GM21390 (cell line): ENCODE results near the gene CHIA.

Experiments
- ATAC-seq: cut with Tn5 transposase; IDR thresholded peaks from one replicate; pipeline ENCODE4 v1.9.1; 2021; ENCODE audit not compliant: unreplicated experiment

The CHIA gene

DNA sequence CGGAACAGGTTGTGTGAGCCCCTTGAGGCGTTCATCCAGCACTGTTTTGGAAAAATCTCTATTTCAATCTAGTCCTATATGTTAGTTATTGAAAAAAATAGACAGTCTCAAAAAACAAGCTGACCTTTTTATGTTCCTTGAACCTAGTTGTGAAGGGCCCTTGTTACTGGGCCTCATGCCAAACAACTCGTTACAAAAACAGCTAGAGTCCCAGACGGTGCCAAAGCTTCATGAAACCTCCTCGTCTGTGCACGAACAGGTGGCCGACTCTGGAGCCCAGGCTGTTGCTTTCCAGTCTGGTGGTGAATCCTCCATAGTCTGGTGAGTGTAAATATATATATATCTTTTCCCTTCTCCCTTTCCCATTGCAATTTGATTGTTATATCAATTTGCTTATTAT, at the start of gene CHIA:
Gene CHIA (plus strand): TSS at position 222 of the 400 bp plus-strand sequence. CDS start 19,617 bp downstream, outside the sequence.
- ATAC-seq, result no peak

DNA sequence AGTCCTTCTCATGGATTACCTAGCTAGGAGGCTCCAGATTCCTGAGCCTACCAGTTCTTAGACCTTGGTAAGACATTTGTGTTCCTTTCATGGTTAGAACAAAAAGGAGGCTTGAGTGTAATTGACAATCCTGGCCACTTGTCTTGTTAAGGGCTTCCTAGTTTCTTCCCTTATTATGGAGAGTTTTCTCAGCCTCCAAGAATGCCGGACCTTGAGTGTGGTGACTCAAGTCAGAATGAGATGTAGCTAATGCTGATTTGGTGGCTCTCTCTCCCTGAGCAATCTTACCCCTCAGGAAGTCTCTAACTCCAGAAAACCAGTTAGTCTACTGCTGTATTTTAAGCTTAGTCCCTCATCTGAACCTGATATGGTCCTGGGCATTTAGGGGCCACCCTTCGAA, 48.9 kb upstream of the CHIA start:
- no peak for ATAC-seq

GRCh38 chr1:111242805-111243523, 47.7 kb upstream of the CHIA start:
- no peak for ATAC-seq

GRCh38 chr1:111247125-111247838, 43.4 kb upstream of the CHIA start:
- ATAC-seq, result no peak

DNA sequence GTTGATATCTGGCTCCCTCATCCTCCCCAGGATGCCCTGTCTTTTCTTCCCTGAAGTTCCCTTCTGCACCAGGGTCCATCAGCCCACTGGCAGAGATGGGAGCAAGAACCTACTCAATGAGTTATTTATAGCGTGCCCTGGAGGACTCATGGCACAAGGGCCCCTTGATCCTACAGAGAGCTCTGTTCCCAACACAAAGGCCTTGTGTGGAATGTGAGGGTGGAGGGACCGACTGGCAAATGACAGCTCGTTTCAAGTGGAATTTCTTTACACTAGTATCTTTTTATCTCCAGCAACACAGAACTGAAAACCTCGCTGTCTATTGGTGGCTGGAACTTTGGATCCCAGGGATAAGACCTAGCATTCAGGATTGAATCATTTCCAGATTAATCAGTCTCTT, 40.7 kb upstream of the CHIA start:
- no peak for ATAC-seq

- no peak for ATAC-seq
These were observed 39.1 kb upstream of the CHIA start for GRCh38 chr1:111251570-111251969.

DNA sequence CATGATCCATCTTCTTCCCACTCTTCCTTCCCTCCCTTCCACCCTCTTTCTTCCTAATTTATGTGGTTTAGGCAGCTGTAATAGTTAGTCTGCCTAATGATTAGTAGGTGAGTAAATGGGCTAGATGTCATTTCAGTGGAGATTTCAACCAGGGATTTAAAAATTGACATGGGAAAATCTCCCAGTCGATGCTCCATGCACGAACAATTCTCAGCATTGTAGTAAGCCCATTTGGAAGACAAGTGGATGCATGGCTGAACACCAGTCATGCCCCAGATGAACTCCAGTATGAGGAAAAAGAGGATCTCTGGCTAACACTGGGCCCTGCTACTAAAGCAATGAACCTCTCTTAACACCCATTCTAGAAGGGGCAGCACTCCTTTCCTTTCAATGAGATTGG, 37.9 kb upstream of the CHIA start:
- ATAC-seq, result no peak

- ATAC-seq, result no peak
These were observed 36.8 kb upstream of the CHIA start for GRCh38 chr1:111253876-111254275.

GRCh38 chr1:111256988-111257658, 33.5 kb upstream of the CHIA start:
- ATAC-seq, result no peak

DNA sequence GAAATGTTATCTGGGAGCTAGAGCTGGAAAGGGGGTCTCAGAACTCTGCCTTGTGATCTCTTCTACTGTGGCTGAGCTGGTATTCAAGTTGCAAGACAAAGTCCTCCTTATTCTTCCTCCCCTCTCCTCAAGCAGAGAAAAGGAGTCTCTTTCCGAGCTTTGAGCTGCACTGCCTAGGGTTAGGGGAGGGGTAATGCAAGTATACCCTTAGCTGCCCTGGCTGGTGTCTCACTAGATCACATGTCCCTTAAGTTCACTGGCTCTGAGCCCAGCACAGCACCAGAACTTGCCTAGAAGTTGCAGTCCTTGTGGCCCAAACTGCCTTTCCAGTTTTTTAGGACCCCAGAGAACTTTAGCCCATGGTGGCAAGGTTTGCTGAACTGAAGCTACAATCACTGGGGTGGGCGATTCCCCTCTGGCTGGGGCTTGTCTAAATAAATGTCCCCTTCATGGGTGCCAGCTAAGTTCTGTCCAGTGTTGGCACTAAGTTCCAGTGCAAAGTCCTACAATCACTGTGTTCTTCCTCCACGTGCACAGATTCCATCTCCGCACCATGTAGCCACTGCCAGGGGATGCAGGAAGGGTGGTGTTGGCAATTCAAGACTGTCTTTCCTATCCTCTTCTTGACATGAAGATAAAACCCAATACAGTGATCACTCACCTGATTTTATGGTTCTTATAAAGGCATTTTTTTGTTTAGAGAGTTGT, 22.7 kb upstream of the CHIA start:
- no peak for ATAC-seq

DNA sequence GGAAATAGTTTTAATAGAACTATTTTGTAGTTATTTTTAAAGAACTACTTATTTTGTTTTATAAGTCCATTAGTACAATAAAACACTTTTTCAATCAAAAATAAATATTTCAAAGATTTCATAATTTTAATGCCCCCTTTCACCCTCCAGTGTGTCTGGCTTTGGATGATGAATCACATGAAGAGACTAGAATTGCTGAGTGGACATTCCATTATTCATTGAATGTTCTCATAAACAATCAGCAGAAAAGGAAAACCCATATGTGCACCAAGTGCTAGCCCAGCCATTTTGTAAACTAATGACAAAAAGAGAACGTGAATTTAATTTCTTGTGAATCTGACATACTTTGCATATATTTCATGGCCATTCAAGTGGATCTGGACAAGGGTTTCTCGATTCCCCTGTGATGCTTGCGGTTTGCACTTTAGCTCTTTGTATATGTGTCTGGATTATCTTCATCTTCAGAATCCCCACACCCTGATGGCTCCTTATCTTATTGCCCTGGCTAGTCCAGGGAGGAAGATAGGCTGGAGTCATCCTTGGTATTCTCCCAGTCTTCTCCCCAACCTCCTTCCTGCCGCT, 20.7 kb upstream of the CHIA start:
- ATAC-seq, result no peak

GRCh38 chr1:111270771-111271463, 19.7 kb upstream of the CHIA start:
- no peak for ATAC-seq

DNA sequence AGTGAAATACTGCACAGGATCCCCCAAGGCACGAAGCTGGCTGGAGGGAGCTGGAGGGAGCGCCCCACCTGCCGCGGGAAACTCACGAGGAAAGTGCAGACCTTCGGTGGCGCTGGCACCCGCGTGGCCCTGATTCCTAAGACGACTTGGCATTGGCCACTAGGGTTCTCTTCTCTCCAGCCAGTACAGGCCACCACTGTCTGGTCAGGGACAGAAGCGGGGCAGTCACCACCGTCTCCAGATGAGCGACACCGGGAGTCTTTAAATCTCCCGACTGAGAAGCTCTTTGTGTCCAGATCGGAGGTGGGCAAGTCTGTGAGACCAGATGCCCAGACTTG, 19.2 kb upstream of the CHIA start:
- ATAC-seq, result no peak

- ATAC-seq, result no peak
These were observed 18.6 kb upstream of the CHIA start for GRCh38 chr1:111272081-111272480.

DNA sequence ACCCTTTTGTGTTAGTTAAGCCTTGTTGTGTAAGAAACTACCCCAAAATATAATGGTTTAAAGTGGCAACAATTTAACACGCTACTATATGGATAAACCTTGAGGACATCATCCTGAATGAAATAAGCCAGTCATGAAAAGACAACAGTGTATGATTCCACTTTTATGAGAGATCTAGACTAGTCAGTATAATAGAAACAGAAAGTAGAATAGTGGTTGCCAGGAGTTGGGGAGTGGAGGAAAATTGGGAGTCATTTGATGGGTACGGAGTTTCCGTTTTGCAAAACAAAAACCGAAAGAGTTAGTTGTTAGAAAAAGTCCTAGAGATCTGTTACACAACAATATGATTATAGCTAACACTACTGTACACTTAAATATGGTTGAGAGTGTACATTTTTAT, 16.0 kb upstream of the CHIA start:
- ATAC-seq, result peak; percentile 31

GRCh38 chr1:111275079-111275478, 15.6 kb upstream of the CHIA start:
- peak; percentile 69 for ATAC-seq

DNA sequence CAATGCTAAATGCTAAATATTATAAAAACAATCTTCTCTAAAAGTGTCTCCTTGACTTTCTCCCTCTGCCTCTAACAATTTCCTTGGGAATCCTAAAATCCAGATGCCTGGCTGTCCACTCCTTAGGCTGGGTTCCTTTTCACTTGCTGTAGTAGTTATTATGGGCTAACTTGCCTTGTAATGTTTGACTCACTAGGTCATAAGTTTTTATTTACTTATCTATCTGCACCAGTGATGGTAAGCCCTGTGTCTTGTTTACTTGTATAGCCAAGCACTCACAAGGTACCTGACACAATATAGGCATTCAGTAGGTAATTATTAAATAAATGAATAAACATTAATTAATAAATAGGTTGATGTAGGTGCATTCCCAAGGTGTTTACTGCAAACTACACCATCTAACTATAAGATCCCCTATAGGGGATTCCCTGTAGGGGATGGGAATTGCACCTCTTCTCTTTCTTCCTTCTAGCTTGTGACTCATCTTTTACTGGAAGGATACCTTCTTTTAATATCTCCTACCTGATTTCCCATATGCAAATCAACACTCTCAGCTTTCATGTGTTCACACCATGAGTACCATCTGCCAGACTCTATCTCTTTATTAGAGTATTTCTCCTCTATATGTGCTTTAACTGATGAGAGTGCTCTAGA, 14.7 kb upstream of the CHIA start:
- ATAC-seq, result no peak

GRCh38 chr1:111279144-111279543, 11.5 kb upstream of the CHIA start:
- ATAC-seq, result no peak

DNA sequence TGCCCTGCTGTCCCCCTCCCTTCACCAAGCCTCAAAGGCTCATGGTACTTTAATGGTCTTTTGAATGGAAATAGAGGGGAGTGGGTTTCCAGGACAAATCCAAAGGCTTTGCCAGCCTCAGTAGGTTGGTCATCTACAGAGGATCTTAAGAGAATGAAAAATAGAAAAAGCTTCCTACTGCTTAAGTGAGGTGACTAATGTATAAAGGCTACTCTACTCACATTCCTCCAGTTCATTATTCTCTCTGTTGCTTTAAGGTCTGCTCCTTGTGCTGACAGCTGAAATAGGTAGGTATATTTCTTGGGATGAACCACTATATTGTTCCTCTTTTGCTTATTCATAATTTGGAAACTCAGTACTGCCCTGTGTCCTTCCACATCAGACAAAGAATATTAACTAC, 10.4 kb upstream of the CHIA start:
- no peak for ATAC-seq

DNA sequence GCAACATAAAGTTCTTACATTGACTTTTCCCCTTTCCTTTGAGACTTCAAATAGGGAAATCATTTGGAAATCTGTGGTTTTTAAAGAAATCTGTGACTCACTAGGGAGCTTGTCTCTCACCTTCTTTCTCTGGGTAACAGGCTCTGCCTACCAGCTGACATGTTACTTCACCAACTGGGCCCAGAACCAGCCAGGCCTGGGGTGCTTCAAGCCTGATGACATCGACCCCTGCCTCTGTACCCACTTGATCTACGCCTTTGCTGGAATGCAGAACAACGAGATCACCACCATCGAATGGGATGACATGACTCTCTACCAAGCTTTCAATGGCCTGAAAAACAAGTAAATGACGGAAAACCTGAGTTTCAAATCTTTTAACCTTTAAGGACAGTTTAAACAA, 9.2 kb upstream of the CHIA start:
- no peak for ATAC-seq
